Activated CD8-positive, alpha-beta memory T cell treated with anti-CD3 and anti-CD28 coated beads for 1 hour (primary cell): ENCODE measurements around the gene DPP6.
"Not testable (repeated sequence)": the region's sequence is repeated elsewhere in the genome, so short reads cannot be mapped to it uniquely, and the experiment has no call there.

Source experiments
- DNase-seq, 2 donors: peaks; one replicate each; pipeline ENCODE4 v3.0.0-alpha.2; 2020; ENCODE audit warnings: low read depth in 1 of 2; ENCODE audit errors: extremely low read depth in 1 of 2

Gene DPP6

DNA sequence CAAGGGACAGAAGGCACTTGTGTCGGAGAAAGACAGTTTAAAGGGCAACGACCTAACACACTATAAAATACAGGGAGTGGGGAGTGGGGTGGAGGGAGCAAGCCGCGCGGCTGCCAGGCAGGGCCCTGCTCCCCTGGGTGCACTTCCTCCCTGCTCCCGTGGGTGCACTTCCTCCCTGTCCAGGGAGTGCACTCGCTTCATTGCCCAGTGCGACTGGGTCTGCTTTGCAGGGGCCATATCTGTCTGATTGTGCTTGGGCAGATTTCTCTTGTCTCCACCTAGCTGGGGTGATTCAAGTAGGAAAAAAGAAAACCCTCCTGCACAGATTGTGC, 94.5 kb downstream of the DPP6 start:
- not testable (repeated sequence) for DNase-seq

DNA sequence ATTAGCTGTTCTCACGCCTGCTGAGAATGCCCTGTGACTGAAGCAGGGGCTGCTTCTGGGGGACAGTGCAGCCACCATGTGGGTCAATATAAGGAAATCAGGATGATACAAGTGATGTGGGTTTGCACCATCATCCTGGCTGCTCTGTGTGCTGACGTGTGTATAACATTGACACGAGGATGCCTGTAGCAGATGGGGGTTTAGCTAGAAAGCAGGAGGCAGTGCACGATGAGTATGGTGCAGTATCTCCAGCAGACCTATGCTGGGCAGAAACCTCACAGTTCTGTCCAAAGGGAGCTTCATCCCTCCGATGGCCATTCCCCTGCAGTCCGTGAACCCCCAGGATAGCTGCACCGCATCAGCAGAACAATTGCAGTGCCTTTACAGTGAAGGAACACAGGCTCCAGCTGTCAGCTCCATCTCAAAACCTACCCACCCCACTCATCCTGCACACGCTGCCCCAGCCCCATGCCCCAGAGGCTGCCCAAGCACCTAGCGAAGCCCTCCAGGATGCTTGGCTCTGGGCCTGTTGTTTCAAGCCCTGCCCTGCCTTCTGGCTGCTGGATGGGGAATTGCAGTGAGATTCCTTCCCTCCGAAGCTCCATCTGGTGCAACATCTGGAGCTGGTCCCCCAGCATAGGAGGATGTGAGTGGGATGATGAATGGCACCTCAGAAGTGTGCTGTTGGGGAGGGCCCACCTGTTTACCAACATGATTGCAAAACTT, 96.8 kb downstream of the DPP6 start:
- DNase-seq, result not testable (repeated sequence)

DNA sequence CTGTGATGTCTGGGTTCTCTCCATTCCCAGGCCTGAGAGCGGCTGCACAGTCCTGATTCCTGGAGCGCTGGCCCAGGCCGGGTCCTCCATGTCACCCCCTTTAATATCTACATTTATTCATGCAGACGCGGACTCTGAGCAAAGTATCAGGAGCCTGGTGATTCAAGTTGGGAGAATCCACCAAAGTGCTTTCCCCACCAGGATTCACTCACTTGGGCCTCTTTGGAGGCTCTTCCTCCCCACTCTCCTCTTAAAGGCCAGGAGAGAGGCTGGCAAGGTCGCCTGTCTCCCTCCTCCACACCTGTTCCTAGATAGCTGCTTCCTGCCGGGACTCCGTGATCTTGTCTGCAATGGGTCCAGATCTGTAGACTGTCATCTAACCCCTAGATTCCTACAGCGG, 98.5 kb downstream of the DPP6 start:
- DNase-seq, result not testable (repeated sequence)

DNA sequence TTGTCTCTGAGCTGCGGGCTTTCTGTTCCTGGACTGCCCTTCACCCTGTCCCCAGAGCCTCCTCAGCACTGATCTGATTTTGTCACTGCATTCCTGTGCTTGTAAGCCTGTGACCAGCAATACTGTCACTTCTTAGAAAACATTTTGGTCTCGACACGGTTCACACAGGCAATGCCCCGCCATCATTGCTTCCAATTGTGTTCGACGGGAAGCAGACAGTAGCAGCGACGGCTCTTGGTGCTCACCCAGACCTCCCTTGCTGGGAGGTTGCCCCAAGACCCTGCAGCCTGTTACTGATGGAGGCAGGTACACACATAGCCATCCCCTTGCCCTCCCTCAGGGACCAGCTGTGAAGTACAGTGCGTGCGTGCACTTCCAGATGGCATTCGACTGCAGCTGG, 99.1 kb downstream of the DPP6 start:
- not testable (repeated sequence) for DNase-seq

DNA sequence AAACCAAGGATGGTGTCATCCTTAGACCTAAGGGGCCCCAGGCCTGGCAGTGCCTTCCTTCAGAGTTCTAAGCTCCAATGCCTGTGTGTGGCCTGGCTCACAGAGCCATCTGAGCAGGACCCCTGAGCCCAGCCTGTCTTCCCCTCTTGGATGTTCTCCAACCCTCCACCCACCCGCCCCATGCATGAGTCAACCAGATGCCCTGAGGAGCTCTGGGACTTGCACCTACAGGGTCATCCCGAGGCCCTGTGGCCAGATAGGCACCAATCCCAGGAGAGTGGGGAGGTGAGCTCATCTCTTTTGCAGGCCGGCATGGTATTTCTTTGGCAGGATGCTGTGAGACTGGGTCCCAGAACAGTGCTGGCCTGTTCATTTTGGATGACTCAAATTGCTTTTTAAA, 103.7 kb downstream of the DPP6 start:
- DNase-seq, result not testable (repeated sequence)

DNA sequence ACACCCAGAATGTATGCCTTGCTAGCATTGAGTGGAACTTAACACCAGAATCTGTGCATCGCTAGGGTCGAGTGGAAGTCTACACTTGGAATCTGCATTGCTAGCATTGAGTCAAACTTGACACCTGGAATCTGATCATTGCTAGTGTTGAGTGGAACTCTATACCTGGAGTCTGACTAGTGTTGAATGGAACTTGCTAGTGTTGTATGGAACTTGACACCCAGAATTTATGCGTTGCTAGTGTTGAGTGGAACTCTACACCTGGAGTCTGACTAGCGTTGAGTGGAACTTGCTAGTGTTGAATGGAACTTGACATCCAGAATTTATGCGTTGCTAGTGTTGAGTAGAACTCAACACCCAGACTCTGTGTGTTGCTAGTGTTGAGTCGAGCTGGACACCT, 110.7 kb downstream of the DPP6 start:
- DNase-seq, result not testable (repeated sequence)

DNA sequence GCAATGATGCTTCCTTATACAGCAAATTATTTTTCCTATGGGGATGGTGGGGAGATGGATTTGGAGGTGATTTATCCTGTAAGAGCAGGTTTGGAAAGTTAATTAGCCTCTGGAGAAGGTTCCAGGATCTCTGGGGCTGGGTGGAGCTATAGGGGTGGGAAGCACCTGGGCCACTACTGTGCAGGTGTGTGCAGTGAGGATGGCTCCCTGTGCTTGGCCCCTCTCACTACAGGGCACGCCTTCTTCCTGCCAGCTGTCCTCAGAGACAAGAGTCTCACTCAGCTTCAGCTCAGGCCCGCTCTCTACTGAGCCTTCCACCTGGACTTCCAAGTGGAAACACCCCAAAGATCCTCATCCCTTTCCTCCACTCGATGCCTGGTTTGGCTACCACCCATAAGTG, 111.4 kb downstream of the DPP6 start:
- DNase-seq, result not testable (repeated sequence)

DNA sequence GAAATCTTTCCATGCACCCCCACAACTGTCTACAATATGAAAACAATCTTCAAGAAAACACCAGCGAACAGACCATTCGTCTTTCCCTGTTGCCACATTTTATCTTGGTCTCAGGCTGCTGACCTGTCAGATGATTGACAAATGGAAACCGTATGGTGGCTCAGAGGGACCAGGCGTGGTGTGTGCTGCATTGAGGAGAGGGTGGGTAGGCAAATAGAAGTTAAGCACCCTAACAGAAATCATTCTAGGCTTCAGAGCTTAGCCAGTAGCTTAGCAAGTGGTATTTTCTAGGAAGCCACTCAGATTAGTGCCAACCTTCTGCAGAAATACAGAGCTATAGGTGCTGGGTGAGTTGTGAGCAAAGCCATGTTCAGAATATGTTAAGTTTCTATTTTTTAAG, 114.9 kb downstream of the DPP6 start:
- no peak for DNase-seq

DNA sequence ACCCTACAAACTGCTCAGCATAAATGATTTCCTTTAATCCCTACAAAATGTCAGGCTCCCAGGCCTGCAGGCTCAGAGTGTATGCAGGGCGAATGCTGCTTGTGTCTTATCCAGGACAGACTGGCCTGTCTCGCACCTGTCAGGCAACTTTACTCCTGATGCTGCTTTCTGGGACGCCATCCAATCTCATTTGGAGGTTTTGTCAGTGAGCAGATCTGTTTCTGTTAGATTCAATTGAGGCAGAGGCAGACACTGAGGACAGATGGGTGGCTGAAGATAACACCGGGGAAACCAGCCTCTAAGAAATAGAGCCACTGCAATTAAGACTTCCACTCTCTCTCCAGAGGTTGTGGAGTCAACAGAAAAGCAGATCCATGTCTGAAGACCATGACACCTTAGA, 115.6 kb downstream of the DPP6 start:
- no peak for DNase-seq

DNA sequence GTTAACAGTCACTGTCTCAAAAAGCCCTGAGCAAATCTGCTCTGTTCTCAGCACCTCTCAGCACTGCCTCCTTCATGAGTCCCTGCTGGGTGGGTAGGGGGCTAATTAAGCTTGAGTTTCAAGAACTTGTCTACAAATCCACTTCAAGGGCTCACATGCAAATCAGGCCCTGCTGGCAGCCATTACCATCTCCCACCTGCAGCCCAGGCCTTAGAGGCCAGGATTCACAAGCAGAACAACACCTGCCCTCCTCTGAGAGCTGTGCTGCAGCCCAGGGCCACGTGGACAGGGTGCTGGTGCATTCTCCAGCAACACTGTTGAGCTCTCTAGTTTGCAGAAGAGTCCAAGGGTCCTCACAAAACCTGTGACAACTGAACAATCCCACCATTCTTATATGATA, 119.2 kb downstream of the DPP6 start:
- DNase-seq, result no peak

DNA sequence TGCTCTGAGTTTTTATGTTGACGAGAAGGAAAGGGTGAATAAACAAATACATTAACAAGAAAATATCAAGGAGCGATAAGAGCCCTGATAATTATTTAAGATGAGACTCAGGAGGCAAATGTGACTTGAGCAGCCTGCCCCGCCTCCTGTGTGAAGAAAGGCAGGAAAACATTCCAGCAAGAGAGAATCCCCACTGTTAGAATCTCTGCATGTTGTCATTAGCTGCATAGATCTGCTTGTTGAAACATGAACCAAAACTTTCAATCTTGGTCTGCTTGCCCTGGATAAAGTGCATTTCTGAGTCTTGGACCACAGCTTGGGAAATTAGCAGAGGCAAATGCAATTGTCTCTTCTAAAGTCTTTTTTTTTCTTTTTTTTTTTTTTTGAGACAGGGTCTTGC, 120.0 kb downstream of the DPP6 start:
- no peak for DNase-seq

DNA sequence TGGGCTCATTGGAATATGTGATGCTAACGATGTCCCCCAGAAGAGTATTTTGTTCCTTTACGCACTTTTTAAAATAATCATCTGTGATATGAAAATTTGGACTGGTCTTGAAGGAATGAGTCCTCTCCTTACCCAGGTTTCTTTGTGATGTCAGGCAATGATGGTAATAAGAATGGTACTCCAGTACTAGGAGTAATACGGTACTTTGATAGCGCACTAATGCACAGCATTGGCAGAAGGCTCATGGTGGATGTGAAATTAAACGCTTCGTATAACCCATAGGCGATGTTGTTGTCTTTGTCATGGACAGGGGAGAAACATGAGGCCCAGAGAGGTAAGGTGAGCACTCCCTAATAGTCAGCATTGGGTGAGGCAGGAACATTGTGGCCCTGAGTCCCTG, 125.4 kb downstream of the DPP6 start:
- DNase-seq, result no peak

DNA sequence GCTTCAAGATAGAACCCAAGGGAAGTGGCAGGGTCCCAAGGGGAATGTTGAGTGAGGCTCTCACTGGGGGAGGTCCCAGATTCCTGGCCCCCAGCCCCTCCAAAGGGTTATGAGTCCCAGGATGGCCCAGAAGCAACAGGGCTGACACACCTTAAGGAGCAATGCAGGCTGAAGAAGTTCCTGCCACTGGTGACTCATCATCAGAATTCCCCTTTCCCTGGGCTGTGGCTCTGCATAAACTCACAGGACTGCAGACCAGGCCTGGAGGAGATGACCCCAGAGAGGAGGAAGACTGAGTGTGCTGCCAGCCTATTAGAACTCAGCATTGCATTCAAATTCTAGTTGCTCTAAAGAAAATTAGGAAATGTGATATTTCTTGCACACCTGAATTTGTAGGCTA, 126.7 kb downstream of the DPP6 start:
- DNase-seq, result no peak

DNA sequence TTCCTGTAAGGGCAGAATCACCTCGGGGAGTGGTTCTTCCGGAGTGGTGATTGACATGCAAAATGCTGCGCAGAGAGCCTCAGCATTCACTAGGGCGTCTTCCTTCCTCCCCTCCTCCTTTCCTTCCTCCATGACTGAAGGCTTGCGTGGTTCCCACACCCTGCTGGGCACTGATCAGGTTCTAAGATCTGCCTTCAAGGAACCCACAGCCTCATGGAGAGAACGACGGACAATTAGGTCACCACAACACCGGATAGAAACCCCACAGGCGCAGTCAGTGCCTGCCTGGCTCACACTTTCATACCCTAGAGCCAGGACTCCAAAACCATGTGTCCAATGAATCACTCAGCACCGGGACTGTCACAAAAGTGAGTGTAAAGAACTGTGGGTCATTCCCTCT, 131.3 kb downstream of the DPP6 start:
- no peak for DNase-seq

DNA sequence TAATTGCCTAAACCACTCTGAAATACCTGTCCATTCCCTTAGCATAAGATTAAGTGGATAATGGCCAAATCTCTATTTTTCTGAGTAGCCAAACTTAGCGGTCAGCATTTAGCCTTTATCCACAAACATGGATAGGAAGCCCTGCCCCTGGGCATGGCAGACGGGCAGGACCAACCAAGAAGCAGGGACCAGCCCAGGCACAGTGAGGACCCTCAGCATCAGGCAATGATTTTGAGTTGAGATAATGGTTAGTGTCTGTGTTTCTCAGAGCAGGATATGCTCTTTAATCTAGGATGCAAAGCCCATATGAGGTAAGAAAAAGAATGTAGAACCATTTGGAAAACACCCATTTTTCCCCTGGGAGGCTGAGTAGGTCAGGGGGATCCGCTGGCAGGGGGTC, 131.7 kb downstream of the DPP6 start:
- DNase-seq, result no peak

DNA sequence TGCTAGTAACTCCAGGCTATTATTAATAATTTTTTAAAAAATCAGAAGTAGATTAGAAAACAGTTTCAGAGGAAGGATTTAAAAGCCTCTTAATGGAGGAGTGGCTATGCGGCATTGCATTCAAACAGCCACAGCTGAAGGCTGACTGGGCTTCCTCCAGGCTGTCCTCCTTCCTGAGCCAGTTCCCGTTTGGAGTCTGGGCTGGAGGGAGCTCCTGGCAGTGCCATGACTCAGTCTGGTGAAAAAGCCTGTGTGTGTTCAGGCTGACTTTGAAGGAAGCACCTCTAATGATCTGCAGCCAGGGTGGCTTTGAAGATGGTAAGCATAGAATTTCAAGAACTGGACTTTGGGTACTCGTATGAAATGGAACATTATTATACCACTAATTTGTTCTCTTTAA, 134.6 kb downstream of the DPP6 start:
- no peak for DNase-seq

DNA sequence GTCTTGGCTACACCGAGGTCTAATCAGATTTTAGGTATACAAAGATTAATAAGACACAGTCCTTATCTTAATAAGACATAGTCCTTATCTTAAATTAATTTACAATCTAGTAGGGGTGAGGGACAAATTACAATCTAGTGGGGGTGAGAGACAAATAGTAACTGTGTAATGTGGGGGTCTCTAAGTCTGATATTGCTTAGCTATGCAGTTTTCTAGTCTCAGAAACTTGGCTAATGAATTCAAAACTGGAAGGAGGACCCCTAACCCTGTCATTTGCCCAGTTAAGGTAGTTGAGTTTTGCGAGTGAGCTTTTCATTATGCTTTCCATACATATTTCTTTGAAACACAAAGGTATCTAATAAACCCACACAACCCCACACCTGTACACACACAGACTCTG, 136.1 kb downstream of the DPP6 start:
- no peak for DNase-seq

DNA sequence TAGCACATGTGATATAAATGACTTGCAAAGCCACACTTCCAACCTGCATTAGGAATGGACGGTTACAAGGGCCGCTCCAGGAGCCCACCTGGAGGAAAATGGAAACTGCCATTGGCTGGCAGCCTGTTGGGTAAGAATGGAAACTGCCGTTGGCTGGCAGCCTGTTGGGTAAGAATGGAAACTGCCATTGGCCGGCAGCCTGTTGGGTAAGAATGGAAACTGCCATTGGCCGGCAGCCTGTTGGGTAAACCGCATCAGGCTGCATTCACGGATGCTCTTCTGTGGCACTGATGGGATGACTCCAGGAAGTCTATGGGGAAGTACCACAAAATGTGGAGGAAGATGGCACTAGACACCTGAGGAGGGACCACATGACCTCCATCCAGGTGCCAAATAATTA, 143.1 kb downstream of the DPP6 start:
- DNase-seq, result no peak

DNA sequence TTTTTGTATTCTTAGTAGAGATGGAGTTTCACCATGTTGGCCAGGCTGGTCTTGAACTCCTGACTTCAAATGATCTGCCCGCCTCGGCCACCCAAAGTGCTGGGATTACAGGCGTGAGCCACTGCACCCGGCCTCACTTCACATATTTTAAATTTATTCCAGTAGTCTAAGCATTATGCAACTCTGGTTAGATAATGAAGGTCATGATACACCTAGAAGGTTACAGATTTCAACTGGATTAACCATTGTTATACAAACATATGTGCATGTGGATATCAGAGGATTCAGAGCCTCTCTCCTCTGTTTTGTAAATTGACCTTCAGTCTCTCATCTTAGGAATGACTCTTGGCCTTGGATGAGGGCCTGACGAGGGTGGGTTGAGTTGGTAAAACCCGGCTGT, 146.3 kb downstream of the DPP6 start:
- DNase-seq, result no peak

DNA sequence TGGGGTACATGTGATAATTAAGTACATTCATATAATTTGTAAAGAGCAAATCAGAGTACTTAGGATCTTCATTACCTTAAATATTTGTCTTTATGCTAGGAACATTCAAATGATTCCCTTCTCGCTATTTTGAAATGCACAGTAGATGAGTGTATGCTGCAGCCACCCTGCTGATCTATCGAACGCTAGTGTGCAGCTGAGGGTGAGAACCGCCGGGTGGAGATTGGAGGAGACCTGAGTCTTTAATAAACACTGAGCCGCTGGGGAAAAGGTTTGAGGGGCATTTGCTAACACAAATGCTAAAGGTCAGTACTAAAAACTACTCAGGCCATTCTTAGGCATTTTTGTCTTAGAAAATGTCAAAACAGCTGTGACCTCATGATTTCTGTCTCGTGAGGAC, 148.0 kb downstream of the DPP6 start:
- DNase-seq, result no peak

DNA sequence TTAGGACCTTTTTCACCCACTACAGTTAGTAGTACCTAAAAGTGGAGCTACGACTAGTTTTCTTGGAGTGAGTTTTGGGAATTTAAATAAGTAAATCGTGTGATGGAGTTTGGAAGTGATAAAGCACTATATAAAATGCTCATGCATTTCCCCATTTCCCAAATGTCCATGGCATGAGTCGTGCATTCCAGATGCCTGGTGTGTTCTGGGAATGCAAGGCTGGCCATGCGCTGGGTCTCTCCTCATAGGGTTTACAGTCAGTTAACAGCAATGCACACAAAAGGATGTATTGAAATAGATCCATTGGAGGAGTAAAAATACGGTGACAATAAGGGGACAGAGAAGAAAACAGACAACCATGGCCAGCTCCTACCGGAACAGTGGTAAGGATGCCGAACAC, 149.8 kb downstream of the DPP6 start:
- no peak for DNase-seq

DNA sequence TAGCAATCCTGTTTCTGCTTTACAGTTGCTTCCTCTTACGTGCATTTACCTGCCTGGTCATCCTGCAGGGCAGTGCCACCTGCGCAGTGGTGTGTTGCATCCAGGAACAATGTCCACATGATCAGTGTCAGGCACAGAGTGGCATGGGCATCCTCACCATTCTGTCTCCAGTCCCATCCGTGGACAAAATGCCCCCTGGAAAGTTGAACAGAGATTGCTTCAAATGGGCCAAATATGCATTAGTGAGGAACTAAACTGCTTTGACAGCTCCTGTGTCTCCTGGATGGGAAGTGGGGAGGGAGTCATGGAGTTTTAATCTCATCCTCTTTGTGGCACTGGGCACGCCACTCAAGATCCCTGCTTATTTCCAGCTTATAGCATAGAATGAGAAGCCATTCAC, 151.8 kb downstream of the DPP6 start:
- DNase-seq, result no peak

DNA sequence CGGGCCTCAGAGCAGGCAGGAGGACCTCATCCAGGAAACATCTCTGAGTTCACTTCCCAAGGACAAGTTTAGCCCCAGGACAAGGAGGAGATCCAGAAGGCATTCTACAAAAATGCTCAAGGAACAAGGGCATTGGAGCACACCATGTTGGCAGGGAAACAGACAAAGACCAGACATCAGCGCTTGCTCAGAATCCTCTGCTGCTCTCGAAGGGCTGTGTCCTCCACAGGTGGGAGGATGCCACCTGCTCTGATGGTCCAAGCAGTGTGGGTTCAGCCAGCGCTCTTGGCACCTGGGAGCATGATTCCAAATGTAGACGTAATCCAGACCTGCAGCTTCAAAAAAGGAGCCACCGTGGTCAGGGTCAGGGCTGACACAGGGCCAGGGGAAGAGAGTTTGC, 160.7 kb downstream of the DPP6 start:
- DNase-seq, result no peak
